HepG2 (cell line): ENCODE measurements around the gene CALD1. TPM values are rescaled to one million over a fixed set of nuclear protein-coding genes. Genes with fewer than 3 reads are reported as not detected.

Experiments
- ATAC-seq: fragments of 200-7000 bp; cut with Tn5 transposase; 3 replicates; pipeline ENCODE4 v1.9.1; 2020; ENCODE audit warnings: mild to moderate bottlenecking, moderate library complexity
- BruUV-seq: library from RNA; stranded (reverse); fragments of 400-500 nt; replicated peaks from 2 replicates; lab custom pipeline; 2021; lab: Mats Ljungman, UMichigan
- CTCF ChIA-PET: fragments of 300-600 bp; formaldehyde crosslinking; extraction: SDS; loops from one replicate; lab custom pipeline; 2021; ENCODE audit warnings: low total read pairs, inconsistent platforms, low intra/inter-chr PET ratio; lab: Yijun Ruan, JAX
- POLR2A ChIA-PET: fragments of 350-600 bp; sonication (Branson Sonifier 250); formaldehyde crosslinking; loops from one replicate; lab custom pipeline; 2020; ENCODE audit warnings: antibody characterized with exemption, inconsistent platforms; lab: Yijun Ruan, JAX
- DNase-seq: peaks from one replicate; pipeline ENCODE4 v3.0.0-alpha.2; 2015; ENCODE audit warnings: low spot score
- FAIRE-seq: peaks from 3 replicates; lab custom pipeline; 2011; peaks lifted over from hg19 to GRCh38; lab: Jason Lieb, UNC
- H2AFZ ChIP-seq: one replicate; pipeline ENCODE4 v1.6.1; 2011; ENCODE audit warnings: low read length, inconsistent platforms
- H3K27ac ChIP-seq: fragments of 300-600 bp; 3 replicates; pipeline ENCODE4 v1.8.0; 2011; ENCODE audit warnings: mixed run types, mild to moderate bottlenecking, mixed read lengths, low read length, inconsistent platforms; ENCODE audit not compliant: insufficient read depth; ENCODE audit errors: extremely low read length
- H3K27me3 ChIP-seq, 2 experiments: fragments of 200-600 bp in 1 of 2; 2 replicates in 1 of 2; 3 replicates in 1 of 2; pipeline versions ENCODE4 v1.6.0 to v1.8.0; 2011; ENCODE audit warnings: low read length in 2 of 2, mild to moderate bottlenecking in 2 of 2, moderate library complexity in 2 of 2, inconsistent platforms in 1 of 2; ENCODE audit not compliant: insufficient read depth in 2 of 2, control insufficient read depth in 1 of 2
- H3K36me3 ChIP-seq, 2 experiments: fragments of 200-600 bp in 1 of 2; replicated peaks in 1 of 2; 2 replicates in 1 of 2; 3 replicates in 1 of 2; pipeline versions ENCODE4 v1.5.1 to v1.8.0; 2011; ENCODE audit warnings: low read length in 2 of 2, inconsistent platforms in 1 of 2; ENCODE audit not compliant: insufficient read depth in 2 of 2, control insufficient read depth in 1 of 2
- H3K4me1 ChIP-seq: 2 replicates; pipeline ENCODE4 v1.5.1; 2012; ENCODE audit warnings: low read length, inconsistent platforms; ENCODE audit not compliant: insufficient read depth
- H3K4me2 ChIP-seq: 2 replicates; pipeline ENCODE4 v1.6.0; 2011; ENCODE audit warnings: low read depth, low read length, inconsistent platforms
- H3K4me3 ChIP-seq, 3 experiments: fragments of 200-600 bp in 1 of 3; sonication (generic), shearing (Covaris generic) in 1 of 3; replicated peaks in 1 of 3; 2 replicates each; pipeline ENCODE4 v1.5.1; 2011 to 2016; ENCODE audit warnings: low read length in 3 of 3, inconsistent platforms in 2 of 3, low read depth in 2 of 3, mild to moderate bottlenecking in 2 of 3, control low read depth in 1 of 3, mixed read lengths in 1 of 3; ENCODE audit not compliant: insufficient read depth in 1 of 3
- H3K79me2 ChIP-seq: one replicate; pipeline ENCODE4 v1.6.1; 2011; ENCODE audit warnings: low read length, inconsistent platforms; ENCODE audit not compliant: insufficient read depth
- H3K9ac ChIP-seq: 2 replicates; pipeline ENCODE4 v1.6.0; 2011; ENCODE audit warnings: mild to moderate bottlenecking, low read depth, low read length, inconsistent platforms; ENCODE audit not compliant: insufficient read depth
- H3K9me3 ChIP-seq: 2 replicates; pipeline ENCODE4 v1.5.1; 2012; ENCODE audit warnings: mild to moderate bottlenecking, low read length
- H4K20me1 ChIP-seq: 2 replicates; pipeline ENCODE4 v1.6.0; 2011; ENCODE audit warnings: inconsistent platforms, mild to moderate bottlenecking, low read length, moderate library complexity; ENCODE audit not compliant: insufficient read depth
- HMGXB3 ChIP-seq: sonication (generic); formaldehyde crosslinking; IDR thresholded peaks from 2 replicates; pipeline ENCODE4 v1.4.0; 2020; ENCODE audit warnings: missing genetic modification reagents, borderline replicate concordance
- MAZ ChIP-seq, 2 experiments: sonication (generic) in 1 of 2; formaldehyde crosslinking in 1 of 2; IDR thresholded peaks; 2 replicates each; pipeline versions ENCODE4 v1.5.0 to v1.6.1; 2012 to 2020; ENCODE audit warnings: low read depth in 2 of 2, mild to moderate bottlenecking in 2 of 2, borderline replicate concordance in 1 of 2, improper control_type of control experiment in 1 of 2, low read length in 1 of 2, missing genetic modification reagents in 1 of 2, moderate library complexity in 1 of 2
- MTA3 ChIP-seq: sonication (generic); formaldehyde crosslinking; IDR thresholded peaks from 2 replicates; pipeline ENCODE4 v1.4.0; 2020; ENCODE audit warnings: missing genetic modification reagents
- SRF ChIP-seq: IDR thresholded peaks from 2 replicates; pipeline ENCODE4 v1.6.1; 2011; ENCODE audit warnings: mild to moderate bottlenecking, low read depth, low read length, moderate library complexity
- ZBTB38 ChIP-seq: sonication (generic); formaldehyde crosslinking; IDR thresholded peaks from 2 replicates; pipeline ENCODE4 v1.5.1; 2020; ENCODE audit warnings: mild to moderate bottlenecking, missing genetic modification reagents
- ZNF547 ChIP-seq: sonication (generic); formaldehyde crosslinking; IDR thresholded peaks from 2 replicates; pipeline ENCODE4 v1.5.1; 2020; ENCODE audit warnings: mild to moderate bottlenecking, missing genetic modification reagents
- ZNF83 ChIP-seq: sonication (generic); formaldehyde crosslinking; IDR thresholded peaks from 2 replicates; pipeline ENCODE4 v1.4.0; 2020; ENCODE audit warnings: missing genetic modification reagents, mild to moderate bottlenecking, borderline replicate concordance
- WGBS: methylation state at CpG from one replicate; pipeline ENCODE4 v1.1.6; 2017; ENCODE audit warnings: low lambda C conversion rate; 5-methylcytosine and 5-hydroxymethylcytosine counted together
- in situ Hi-C: cut with HindIII; loops from 2 replicates; pipeline ENCODE4 v1.10.0; 2017; ENCODE audit warnings: low pct_unique_long_range_greater_than_20kb; ENCODE audit not compliant: extremely low pct_ligation_motif_present
- intact Hi-C: fragments of 100-400 bp; cut with micrococcal nuclease; formaldehyde crosslinking; loops from one replicate; pipeline ENCODE4 v1.10.0; 2022; ENCODE audit not compliant: unreplicated experiment
- polyA plus RNA-seq, 8 experiments: library from polyadenylated mRNA; depleted of rRNA in 3 of 8; stranded (reverse) in 7 of 8; unstranded in 1 of 8; fragments of >200 nt; fragmentation: Illumina TruSeq in 4 of 8; extraction: Trizol in 4 of 8; gene quantifications; 2 replicates each; pipeline versions ENCODE4 v1.2.1 to v1.2.3, GENCODE V29; 2011 to 2016; ENCODE audit warnings: low read depth in 4 of 8, missing spikeins in 1 of 8, mixed read lengths in 1 of 8; ENCODE audit not compliant: insufficient read depth in 1 of 8
- total RNA-seq, 5 experiments: library from RNA; depleted of rRNA; stranded (reverse); fragments of >200 nt; fragmentation: Illumina TruSeq; extraction: Trizol; gene quantifications; 2 replicates each; pipeline ENCODE4 v1.2.3, GENCODE V29; 2016; ENCODE audit warnings: low read depth in 1 of 5

The CALD1 gene
- total and polyA plus RNA-seq, 2 of the 13 experiments (the other 11 are each of a cell fraction or from before 2014, with no cell fraction given), result 53.0 to 112 TPM

DNA sequence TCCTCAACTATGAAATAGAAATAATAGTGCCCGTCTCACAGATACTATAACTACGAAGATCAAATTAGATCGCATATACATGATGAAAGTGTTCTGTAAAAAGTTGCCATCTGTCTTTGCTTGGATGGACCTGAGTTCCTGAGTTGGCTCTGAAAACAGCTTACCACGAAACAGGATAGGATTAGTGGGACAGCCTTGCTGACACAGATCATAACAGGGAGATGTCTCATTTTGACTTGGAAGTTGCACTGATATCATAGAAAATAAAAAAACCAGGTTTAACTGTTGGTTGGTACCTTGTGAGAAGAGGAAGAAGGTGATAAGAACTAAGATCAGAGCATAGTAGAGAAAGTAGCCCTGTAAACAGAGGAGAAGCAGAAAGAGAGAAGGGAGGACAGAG, 127.6 kb downstream of the CALD1 start (continued):
- TF ChIP-seq HMGXB3 (CRISPR knock-in tag) (no peak), ZNF83 (CRISPR knock-in tag) (no peak), MAZ (IDR thresholded peaks at IDR 0.05; ENCODE audit: borderline replicate concordance, low read depth, low read length) (no peak), MAZ (CRISPR knock-in tag; IDR thresholded peaks at IDR 0.05; ENCODE audit: low read depth) (no peak)
- TF ChIP-seq, all 625 proteins: peak for 0

GRCh38 chr7:134907639-134908038, 128.2 kb downstream of the CALD1 start:
- FAIRE-seq, result no peak
- no peak for ATAC-seq
- TF ChIP-seq SRF (0 out of 2 replicates have a peak, but pooled peaks have one; percentile 18), ZBTB38 (CRISPR knock-in tag) (no peak), MTA3 (CRISPR knock-in tag) (no peak), ZNF547 (CRISPR knock-in tag) (no peak)
- TF ChIP-seq, all 625 proteins: peak for 1
- CTCF ChIA-PET, result no interaction called here
- H3K79me2 ChIP-seq, result peaks cover 96% of the 10 kb centered on the region
- in situ Hi-C loops (no loop called here), intact Hi-C loops (no loop called here)
- H3K4me3 ChIP-seq, result no peak overlapping the region
- H3K4me2 ChIP-seq, result no peak overlapping the region
- H3K9ac ChIP-seq, result no peak overlapping the region
- H3K27ac ChIP-seq, result no peak overlapping the region
- H3K9me3 ChIP-seq, result no peaks in the 10 kb centered on the region
- peaks cover 71% of the 10 kb centered on the region for H3K4me1 ChIP-seq
- 0 out of 5 replicates have a peak, but pooled peaks cover 0 to 5% of the 10 kb centered on the region in 2 experiments for H3K36me3 ChIP-seq
- no peak overlapping the region for H2AFZ ChIP-seq
- H3K27me3 ChIP-seq, result no peaks in the 10 kb centered on the region
- no peak for DNase-seq
- BruUV-seq, result no TSS peak
- POLR2A ChIA-PET, result no interaction called here
- 82% methylated on average over 6 of the region's 6 CpGs for WGBS
- H4K20me1 ChIP-seq, result no peaks in the 10 kb centered on the region
